Astrocyte (in vitro differentiated cells and primary cell): ENCODE results near the gene CMIP. TPM values are rescaled to one million over a fixed set of nuclear protein-coding genes. Genes with fewer than 3 reads are reported as not detected.

Experiments
- DNase-seq: peaks from one replicate; pipeline ENCODE4 v3.0.0-alpha.2; 2010; ENCODE audit warnings: low read depth
- FAIRE-seq: peaks from 2 replicates; lab custom pipeline; 2011; peaks lifted over from hg19 to GRCh38; lab: Jason Lieb, UNC
- H2AFZ ChIP-seq: 2 replicates; pipeline ENCODE4 v1.6.0; 2012; ENCODE audit warnings: low read depth, low read length, inconsistent platforms
- H3K27ac ChIP-seq: 2 replicates; pipeline ENCODE4 v1.5.1; 2011; ENCODE audit warnings: low read depth, low read length, inconsistent platforms
- H3K27me3 ChIP-seq: 2 replicates; pipeline ENCODE4 v1.6.0; 2011; ENCODE audit warnings: low read length, inconsistent platforms; ENCODE audit not compliant: insufficient read depth
- H3K36me3 ChIP-seq: 2 replicates; pipeline ENCODE4 v1.5.1; 2011; ENCODE audit warnings: low read length, inconsistent platforms; ENCODE audit not compliant: insufficient read depth
- H3K4me1 ChIP-seq: 2 replicates; pipeline ENCODE4 v1.5.1; 2011; ENCODE audit warnings: low read length, inconsistent platforms; ENCODE audit not compliant: insufficient read depth
- H3K4me2 ChIP-seq: 2 replicates; pipeline ENCODE4 v1.6.0; 2012; ENCODE audit warnings: low read length, inconsistent platforms
- H3K4me3 ChIP-seq: 2 replicates; pipeline ENCODE4 v1.5.1; 2011; ENCODE audit warnings: low read depth, mild to moderate bottlenecking, low read length, inconsistent platforms; ENCODE audit not compliant: insufficient read depth
- H3K79me2 ChIP-seq: 2 replicates; pipeline ENCODE4 v1.6.0; 2012; ENCODE audit warnings: mild to moderate bottlenecking, low read length, inconsistent platforms; ENCODE audit not compliant: insufficient read depth
- H3K9ac ChIP-seq: 2 replicates; pipeline ENCODE4 v1.6.0; 2012; ENCODE audit warnings: mild to moderate bottlenecking, low read length, inconsistent platforms
- H3K9me3 ChIP-seq: 2 replicates; pipeline ENCODE4 v1.5.1; 2012; ENCODE audit warnings: low read depth, mild to moderate bottlenecking, low read length, inconsistent platforms; ENCODE audit not compliant: insufficient read depth
- H4K20me1 ChIP-seq: 2 replicates; pipeline ENCODE4 v1.6.0; 2012; ENCODE audit warnings: low read length, inconsistent platforms; ENCODE audit not compliant: insufficient read depth
- H3K27ac Mint-ChIP-seq: one replicate; pipeline ENCODE4 v1.8.0; 2021; ENCODE audit warnings: mild to moderate bottlenecking, mixed read lengths; ENCODE audit not compliant: unreplicated experiment
- H3K27me3 Mint-ChIP-seq: one replicate; pipeline ENCODE4 v1.8.0; 2021; ENCODE audit warnings: low read depth, mixed read lengths; ENCODE audit not compliant: unreplicated experiment
- H3K36me3 Mint-ChIP-seq: one replicate; pipeline ENCODE4 v1.8.0; 2021; ENCODE audit warnings: low read depth, mixed read lengths; ENCODE audit not compliant: unreplicated experiment
- H3K4me1 Mint-ChIP-seq: one replicate; pipeline ENCODE4 v1.8.0; 2021; ENCODE audit warnings: low read depth, mixed read lengths; ENCODE audit not compliant: unreplicated experiment
- H3K4me3 Mint-ChIP-seq: one replicate; pipeline ENCODE4 v1.8.0; 2021; ENCODE audit warnings: mild to moderate bottlenecking, moderate library complexity, mixed read lengths; ENCODE audit not compliant: unreplicated experiment
- H3K9me3 Mint-ChIP-seq: one replicate; pipeline ENCODE4 v1.8.0; 2021; ENCODE audit warnings: mild to moderate bottlenecking, mixed read lengths; ENCODE audit not compliant: unreplicated experiment
- CTCF ChIP-seq: IDR thresholded peaks from 2 replicates; pipeline ENCODE4 v1.5.1; 2011; ENCODE audit warnings: low read depth, mild to moderate bottlenecking, inconsistent platforms, low read length, moderate library complexity; ENCODE audit not compliant: insufficient read depth
- EZH2 ChIP-seq: IDR thresholded peaks from 2 replicates; pipeline ENCODE4 v1.6.1; 2012; ENCODE audit warnings: mild to moderate bottlenecking, low read length, inconsistent platforms; ENCODE audit not compliant: insufficient read depth
- total RNA-seq: library from RNA; stranded (reverse); gene quantifications from 2 replicates; pipeline ENCODE4 v1.2.1, GENCODE V29; 2021

Gene CMIP
- total RNA-seq, 1 donor from 2014 or later, result 71.5 TPM

GRCh38 chr16:81480606-81481206 is 36.1 kb downstream of the CMIP start:
- H3K27me3 Mint-ChIP-seq, result no peaks in the 10 kb centered on the region
- no peaks in the 10 kb centered on the region for H3K27me3 ChIP-seq
- H3K79me2 ChIP-seq, result peaks cover 84% of the 10 kb centered on the region
- no peaks in the 10 kb centered on the region for H3K9me3 Mint-ChIP-seq
- H2AFZ ChIP-seq, result no peak overlapping the region
- TF ChIP-seq CTCF, result no peak
- no peak for TF ChIP-seq EZH2
- no peak overlapping the region for H3K4me3 Mint-ChIP-seq
- no peak for FAIRE-seq
- H3K4me3 ChIP-seq, result no peak overlapping the region
- peaks cover 90% of the 10 kb centered on the region for H4K20me1 ChIP-seq
- peak overlapping the region; percentile 11 for H3K27ac Mint-ChIP-seq
- peaks cover 17% of the 10 kb centered on the region for H3K4me1 ChIP-seq
- peaks cover 37% of the 10 kb centered on the region for H3K4me1 Mint-ChIP-seq
- no peaks in the 10 kb centered on the region for H3K9me3 ChIP-seq
- peaks cover 22% of the 10 kb centered on the region for H3K36me3 Mint-ChIP-seq
- DNase-seq, result no peak
- no peak overlapping the region for H3K27ac ChIP-seq
- H3K4me2 ChIP-seq, result peak overlapping the region; percentile 55
- H3K36me3 ChIP-seq, result peaks cover 3% of the 10 kb centered on the region
- no peak overlapping the region for H3K9ac ChIP-seq

- peaks cover 94% of the 10 kb centered on the region for H4K20me1 ChIP-seq
- H3K9me3 ChIP-seq, result no peaks in the 10 kb centered on the region
- no peak overlapping the region for H2AFZ ChIP-seq
- no peak for FAIRE-seq
- H3K79me2 ChIP-seq, result peaks cover 85% of the 10 kb centered on the region
- H3K4me1 Mint-ChIP-seq, result peaks cover 33% of the 10 kb centered on the region
- H3K4me2 ChIP-seq, result peak overlapping the region; percentile 55
- peaks cover 22% of the 10 kb centered on the region for H3K4me1 ChIP-seq
- no peak for TF ChIP-seq CTCF
- no peak for TF ChIP-seq EZH2
- no peaks in the 10 kb centered on the region for H3K9me3 Mint-ChIP-seq
- no peak overlapping the region for H3K27ac ChIP-seq
- no peak for DNase-seq
- H3K27ac Mint-ChIP-seq, result peak overlapping the region; percentile 11
- H3K27me3 Mint-ChIP-seq, result no peaks in the 10 kb centered on the region
- H3K36me3 Mint-ChIP-seq, result peaks cover 21% of the 10 kb centered on the region
- no peak overlapping the region for H3K4me3 ChIP-seq
- no peak overlapping the region for H3K9ac ChIP-seq
- H3K36me3 ChIP-seq, result peaks cover 3% of the 10 kb centered on the region
- H3K4me3 Mint-ChIP-seq, result no peak overlapping the region
- no peaks in the 10 kb centered on the region for H3K27me3 ChIP-seq
Measured at GRCh38 chr16:81481207-81481821, 36.7 kb downstream of the CMIP start.
